Measurements from ENCODE around the gene HSPA1A. TPM values are rescaled to one million over a fixed set of nuclear protein-coding genes. Genes with fewer than 3 reads are reported as not detected.

Gene HSPA1A
- total and polyA plus RNA-seq, 9 of the 15 experiments (the other 6 are each of a cell fraction or from before 2014, with no cell fraction given) = 2.2 to 273 (median 107) TPM

DNA sequence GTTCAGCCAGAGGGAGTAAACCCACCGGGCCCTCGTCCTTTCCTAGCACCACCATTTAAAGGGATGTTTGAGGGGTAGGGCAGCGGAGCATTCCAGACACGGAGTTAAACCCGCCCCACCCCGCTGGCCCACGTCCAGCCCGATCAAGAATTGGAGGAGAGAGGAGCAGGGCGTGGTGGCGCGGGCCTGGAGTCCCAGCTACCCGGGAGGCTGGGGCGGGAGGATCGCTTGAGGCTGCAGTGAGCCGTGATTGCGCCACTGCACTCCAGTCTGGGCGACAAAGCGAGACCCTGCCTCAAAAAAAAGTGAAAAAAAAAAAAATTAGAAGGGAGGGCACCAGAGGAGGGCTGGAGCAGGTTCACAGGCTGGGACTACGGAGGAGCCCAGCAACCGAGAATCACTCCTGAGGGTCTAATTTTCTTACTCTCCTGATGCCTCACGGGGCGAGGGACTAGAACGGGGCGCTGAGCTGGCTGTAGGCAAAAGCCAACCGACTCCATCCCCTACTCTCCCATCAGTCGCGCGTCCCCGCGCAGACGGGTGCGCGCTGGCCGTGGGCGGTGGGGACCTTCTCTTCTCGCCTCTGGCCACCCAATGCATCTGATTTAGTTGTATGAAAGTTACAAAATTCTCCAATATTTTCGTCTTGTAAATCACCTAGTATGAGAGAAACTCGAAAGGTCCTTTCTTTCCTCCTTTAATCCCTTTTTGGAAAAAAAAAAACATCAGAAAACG, 6.1 kb downstream of the HSPA1A start (continued):
- TF ChIP-seq, protein P1, sequence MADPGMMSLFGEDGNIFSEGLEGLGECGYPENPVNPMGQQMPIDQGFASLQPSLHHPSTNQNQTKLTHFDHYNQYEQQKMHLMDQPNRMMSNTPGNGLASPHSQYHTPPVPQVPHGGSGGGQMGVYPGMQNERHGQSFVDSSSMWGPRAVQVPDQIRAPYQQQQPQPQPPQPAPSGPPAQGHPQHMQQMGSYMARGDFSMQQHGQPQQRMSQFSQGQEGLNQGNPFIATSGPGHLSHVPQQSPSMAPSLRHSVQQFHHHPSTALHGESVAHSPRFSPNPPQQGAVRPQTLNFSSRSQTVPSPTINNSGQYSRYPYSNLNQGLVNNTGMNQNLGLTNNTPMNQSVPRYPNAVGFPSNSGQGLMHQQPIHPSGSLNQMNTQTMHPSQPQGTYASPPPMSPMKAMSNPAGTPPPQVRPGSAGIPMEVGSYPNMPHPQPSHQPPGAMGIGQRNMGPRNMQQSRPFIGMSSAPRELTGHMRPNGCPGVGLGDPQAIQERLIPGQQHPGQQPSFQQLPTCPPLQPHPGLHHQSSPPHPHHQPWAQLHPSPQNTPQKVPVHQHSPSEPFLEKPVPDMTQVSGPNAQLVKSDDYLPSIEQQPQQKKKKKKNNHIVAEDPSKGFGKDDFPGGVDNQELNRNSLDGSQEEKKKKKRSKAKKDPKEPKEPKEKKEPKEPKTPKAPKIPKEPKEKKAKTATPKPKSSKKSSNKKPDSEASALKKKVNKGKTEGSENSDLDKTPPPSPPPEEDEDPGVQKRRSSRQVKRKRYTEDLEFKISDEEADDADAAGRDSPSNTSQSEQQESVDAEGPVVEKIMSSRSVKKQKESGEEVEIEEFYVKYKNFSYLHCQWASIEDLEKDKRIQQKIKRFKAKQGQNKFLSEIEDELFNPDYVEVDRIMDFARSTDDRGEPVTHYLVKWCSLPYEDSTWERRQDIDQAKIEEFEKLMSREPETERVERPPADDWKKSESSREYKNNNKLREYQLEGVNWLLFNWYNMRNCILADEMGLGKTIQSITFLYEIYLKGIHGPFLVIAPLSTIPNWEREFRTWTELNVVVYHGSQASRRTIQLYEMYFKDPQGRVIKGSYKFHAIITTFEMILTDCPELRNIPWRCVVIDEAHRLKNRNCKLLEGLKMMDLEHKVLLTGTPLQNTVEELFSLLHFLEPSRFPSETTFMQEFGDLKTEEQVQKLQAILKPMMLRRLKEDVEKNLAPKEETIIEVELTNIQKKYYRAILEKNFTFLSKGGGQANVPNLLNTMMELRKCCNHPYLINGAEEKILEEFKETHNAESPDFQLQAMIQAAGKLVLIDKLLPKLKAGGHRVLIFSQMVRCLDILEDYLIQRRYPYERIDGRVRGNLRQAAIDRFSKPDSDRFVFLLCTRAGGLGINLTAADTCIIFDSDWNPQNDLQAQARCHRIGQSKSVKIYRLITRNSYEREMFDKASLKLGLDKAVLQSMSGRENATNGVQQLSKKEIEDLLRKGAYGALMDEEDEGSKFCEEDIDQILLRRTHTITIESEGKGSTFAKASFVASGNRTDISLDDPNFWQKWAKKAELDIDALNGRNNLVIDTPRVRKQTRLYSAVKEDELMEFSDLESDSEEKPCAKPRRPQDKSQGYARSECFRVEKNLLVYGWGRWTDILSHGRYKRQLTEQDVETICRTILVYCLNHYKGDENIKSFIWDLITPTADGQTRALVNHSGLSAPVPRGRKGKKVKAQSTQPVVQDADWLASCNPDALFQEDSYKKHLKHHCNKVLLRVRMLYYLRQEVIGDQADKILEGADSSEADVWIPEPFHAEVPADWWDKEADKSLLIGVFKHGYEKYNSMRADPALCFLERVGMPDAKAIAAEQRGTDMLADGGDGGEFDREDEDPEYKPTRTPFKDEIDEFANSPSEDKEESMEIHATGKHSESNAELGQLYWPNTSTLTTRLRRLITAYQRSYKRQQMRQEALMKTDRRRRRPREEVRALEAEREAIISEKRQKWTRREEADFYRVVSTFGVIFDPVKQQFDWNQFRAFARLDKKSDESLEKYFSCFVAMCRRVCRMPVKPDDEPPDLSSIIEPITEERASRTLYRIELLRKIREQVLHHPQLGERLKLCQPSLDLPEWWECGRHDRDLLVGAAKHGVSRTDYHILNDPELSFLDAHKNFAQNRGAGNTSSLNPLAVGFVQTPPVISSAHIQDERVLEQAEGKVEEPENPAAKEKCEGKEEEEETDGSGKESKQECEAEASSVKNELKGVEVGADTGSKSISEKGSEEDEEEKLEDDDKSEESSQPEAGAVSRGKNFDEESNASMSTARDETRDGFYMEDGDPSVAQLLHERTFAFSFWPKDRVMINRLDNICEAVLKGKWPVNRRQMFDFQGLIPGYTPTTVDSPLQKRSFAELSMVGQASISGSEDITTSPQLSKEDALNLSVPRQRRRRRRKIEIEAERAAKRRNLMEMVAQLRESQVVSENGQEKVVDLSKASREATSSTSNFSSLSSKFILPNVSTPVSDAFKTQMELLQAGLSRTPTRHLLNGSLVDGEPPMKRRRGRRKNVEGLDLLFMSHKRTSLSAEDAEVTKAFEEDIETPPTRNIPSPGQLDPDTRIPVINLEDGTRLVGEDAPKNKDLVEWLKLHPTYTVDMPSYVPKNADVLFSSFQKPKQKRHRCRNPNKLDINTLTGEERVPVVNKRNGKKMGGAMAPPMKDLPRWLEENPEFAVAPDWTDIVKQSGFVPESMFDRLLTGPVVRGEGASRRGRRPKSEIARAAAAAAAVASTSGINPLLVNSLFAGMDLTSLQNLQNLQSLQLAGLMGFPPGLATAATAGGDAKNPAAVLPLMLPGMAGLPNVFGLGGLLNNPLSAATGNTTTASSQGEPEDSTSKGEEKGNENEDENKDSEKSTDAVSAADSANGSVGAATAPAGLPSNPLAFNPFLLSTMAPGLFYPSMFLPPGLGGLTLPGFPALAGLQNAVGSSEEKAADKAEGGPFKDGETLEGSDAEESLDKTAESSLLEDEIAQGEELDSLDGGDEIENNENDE (IDR thresholded peaks at IDR 0.05; ENCODE audit: low read depth, low read length) = no peak
- no peak for TF ChIP-seq CBFA2T2 (conservative IDR thresholded peaks at IDR 0.05)
